ENCODE results near the gene SUSD6. TPM values are rescaled to one million over a fixed set of nuclear protein-coding genes. Genes with fewer than 3 reads are reported as not detected.

Gene SUSD6
- total RNA-seq, 1 experiment from 2014 or later = 32.1 TPM

GRCh38 chr14:69741055-69741454 lies 129.7 kb downstream of the SUSD6 start:
- intact Hi-C loops (cut with micrococcal nuclease) = no loop called here
- CTCF ChIA-PET = interaction anchor here (1.0 kb wide), 1 partner anchor 14 kb away, joined by 3 read pairs; no protein-coding TSS in a partner anchor
- DNase-seq (ENCODE audit: unreplicated experiment) = no peak
- Mint-ChIP-seq H3K27me3 (ENCODE audit: insufficient read depth, unreplicated experiment) (no peaks in the 10 kb centered on the region), H3K4me3 (ENCODE audit: unreplicated experiment) (no peak overlapping the region), H3K27ac (ENCODE audit: low read depth, unreplicated experiment) (no peak overlapping the region), H3K9me3 (ENCODE audit: unreplicated experiment) (no peaks in the 10 kb centered on the region), H3K36me3 (ENCODE audit: insufficient read depth, unreplicated experiment) (no peaks in the 10 kb centered on the region), H3K4me1 (ENCODE audit: insufficient read depth, unreplicated experiment) (no peaks in the 10 kb centered on the region)
- no peak for TF ChIP-seq CTCF (IDR thresholded peaks at IDR 0.05; ENCODE audit: unreplicated experiment)
- POLR2A ChIA-PET = interaction anchor here (1.0 kb wide), 1 partner anchor 84 kb away, joined by 3 read pairs; no protein-coding TSS in a partner anchor
- BruUV-seq (replicated peaks) = no TSS peak

GRCh38 chr14:69749956-69750355 lies 138.6 kb downstream of the SUSD6 start:
- ChIA-PET POLR2A (interaction anchor here (1.6 kb wide), 1 partner anchor 17 kb away, joined by 4 read pairs; the partner anchor contains the start of gene SRSF5), CTCF (interaction anchor here (0.6 kb wide), 1 partner anchor 10 kb away, joined by 3 read pairs; no protein-coding TSS in a partner anchor)
- Mint-ChIP-seq H3K36me3 (ENCODE audit: insufficient read depth, unreplicated experiment) (no peaks in the 10 kb centered on the region), H3K27ac (ENCODE audit: low read depth, unreplicated experiment) (no peak overlapping the region), H3K27me3 (ENCODE audit: insufficient read depth, unreplicated experiment) (no peaks in the 10 kb centered on the region), H3K4me1 (ENCODE audit: insufficient read depth, unreplicated experiment) (no peaks in the 10 kb centered on the region), H3K9me3 (ENCODE audit: unreplicated experiment) (no peaks in the 10 kb centered on the region), H3K4me3 (ENCODE audit: unreplicated experiment) (no peak overlapping the region)
- no peak for DNase-seq (ENCODE audit: unreplicated experiment)
- TF ChIP-seq CTCF (IDR thresholded peaks at IDR 0.05; ENCODE audit: unreplicated experiment) = no peak
- intact Hi-C loops (cut with micrococcal nuclease) = no loop called here
- BruUV-seq (replicated peaks) = no TSS peak

DNA sequence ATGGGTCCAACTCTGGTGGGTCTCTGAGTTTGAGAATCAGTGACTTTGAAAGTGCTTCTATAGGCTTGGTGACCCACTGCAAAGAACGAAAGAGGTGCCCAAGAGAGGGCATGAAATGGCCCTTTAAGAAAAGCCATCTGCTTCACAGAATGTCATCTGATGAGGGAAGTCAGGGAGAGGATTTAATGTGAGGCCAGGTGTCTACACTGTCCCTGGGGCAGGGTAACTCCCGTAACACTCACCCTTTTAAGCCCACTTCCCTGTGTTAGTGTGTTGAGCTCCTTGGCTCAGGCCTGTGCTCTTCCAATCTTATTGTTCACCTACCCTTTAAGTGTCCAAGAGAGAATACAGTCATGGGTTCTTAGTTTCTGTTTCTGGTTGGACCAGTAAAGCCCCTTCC lies 139.1 kb downstream of the SUSD6 start:
- no peak for TF ChIP-seq CTCF (IDR thresholded peaks at IDR 0.05; ENCODE audit: unreplicated experiment)

DNA sequence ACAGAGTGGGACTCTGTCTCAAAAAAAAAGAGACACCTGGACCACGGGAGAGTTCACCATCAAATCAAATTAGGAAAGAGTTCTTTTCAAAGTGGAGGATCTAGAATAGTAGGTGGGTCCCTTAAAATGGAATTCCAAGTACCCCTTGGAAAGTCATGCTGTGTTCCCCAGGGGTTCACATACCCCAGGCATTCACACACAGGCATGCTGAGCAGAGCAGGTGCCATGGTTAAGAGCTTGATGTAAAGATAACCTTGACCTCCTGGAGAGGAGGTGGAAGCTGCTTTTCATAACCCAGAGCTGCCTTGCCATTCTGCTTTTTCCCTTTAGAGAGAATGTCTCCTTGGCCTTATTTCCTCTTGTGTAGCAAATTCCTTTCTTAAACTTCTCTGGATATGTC lies 141.4 kb downstream of the SUSD6 start:
- Mint-ChIP-seq H3K27ac (ENCODE audit: low read depth, unreplicated experiment) (no peak overlapping the region), H3K9me3 (ENCODE audit: unreplicated experiment) (no peaks in the 10 kb centered on the region), H3K36me3 (ENCODE audit: insufficient read depth, unreplicated experiment) (no peaks in the 10 kb centered on the region), H3K27me3 (ENCODE audit: insufficient read depth, unreplicated experiment) (no peaks in the 10 kb centered on the region), H3K4me1 (ENCODE audit: insufficient read depth, unreplicated experiment) (no peaks in the 10 kb centered on the region), H3K4me3 (ENCODE audit: unreplicated experiment) (no peak overlapping the region)
- DNase-seq (ENCODE audit: unreplicated experiment) = no peak
- no peak for TF ChIP-seq CTCF (IDR thresholded peaks at IDR 0.05; ENCODE audit: unreplicated experiment)
- no TSS peak for BruUV-seq (replicated peaks)
- intact Hi-C loops (cut with micrococcal nuclease) = no loop called here
- ChIA-PET POLR2A (no interaction called here), CTCF (interaction anchor here (0.6 to 0.9 kb wide), 2 partner anchors 14 to 168 kb away, joined by 3 read pairs; no protein-coding TSS in a partner anchor)

More for the DNA sequence above, 139.1 kb downstream of the SUSD6 start:
- H3K4me1 Mint-ChIP-seq (ENCODE audit: insufficient read depth, unreplicated experiment) = no peaks in the 10 kb centered on the region
- POLR2A ChIA-PET = interaction anchor here (1.6 kb wide), 1 partner anchor 16 kb away, joined by 4 read pairs; the partner anchor contains the start of gene SRSF5
- BruUV-seq (replicated peaks) = no TSS peak
- no peaks in the 10 kb centered on the region for H3K27me3 Mint-ChIP-seq (ENCODE audit: insufficient read depth, unreplicated experiment)
- H3K4me3 Mint-ChIP-seq (ENCODE audit: unreplicated experiment) = no peak overlapping the region
- no peaks in the 10 kb centered on the region for H3K9me3 Mint-ChIP-seq (ENCODE audit: unreplicated experiment)
- no peak for DNase-seq (ENCODE audit: unreplicated experiment)
- CTCF ChIA-PET = interaction anchor here (0.6 kb wide), 1 partner anchor 10 kb away, joined by 3 read pairs; no protein-coding TSS in a partner anchor
- H3K36me3 Mint-ChIP-seq (ENCODE audit: insufficient read depth, unreplicated experiment) = no peaks in the 10 kb centered on the region
- H3K27ac Mint-ChIP-seq (ENCODE audit: low read depth, unreplicated experiment) = no peak overlapping the region
- intact Hi-C loops (cut with micrococcal nuclease) = no loop called here
